Left hindlimb (tissue), 1 donor: ENCODE data around the gene ZNF513.
"Not testable (repeated sequence)": the region's sequence is repeated elsewhere in the genome, so short reads cannot be mapped to it uniquely, and the experiment has no call there.

ENCODE experiments used
- DNase-seq: peaks from one replicate; pipeline ENCODE4 v3.0.0-alpha.2; 2018

ZNF513 gene

GRCh38 chr2:27353762-27354596 is 26.6 kb downstream of the ZNF513 start:
- DNase-seq = no peak

GRCh38 chr2:27353386-27353761 is 27.2 kb downstream of the ZNF513 start:
- not testable (repeated sequence) for DNase-seq

- no peak for DNase-seq
These were observed 28.5 kb downstream of the ZNF513 start for GRCh38 chr2:27351802-27352598.

GRCh38 chr2:27350106-27350693 is 30.3 kb downstream of the ZNF513 start:
- no peak for DNase-seq

- DNase-seq = no peak
These were observed 32.9 kb downstream of the ZNF513 start for GRCh38 chr2:27347641-27348040.

- DNase-seq = no peak
These were observed 44.4 kb downstream of the ZNF513 start for GRCh38 chr2:27336173-27336572.

- no peak for DNase-seq
These were observed 45.2 kb downstream of the ZNF513 start for GRCh38 chr2:27335311-27335710.
